Measurements from ENCODE around the gene B4GALNT3.

Gene B4GALNT3

GRCh38 chr12:549476-550082 lies 89.8 kb downstream of the B4GALNT3 start:
- H3K27me3 ChIP-seq (ENCODE audit: insufficient read depth, low read length): peaks cover 6% of the 10 kb centered on the region; the same call in 1 of the 2 replicates
- H3K27ac ChIP-seq (ENCODE audit: low read depth, low read length): no peak overlapping the region
- H3K36me3 ChIP-seq (ENCODE audit: insufficient read depth, low read length): peaks cover 21% of the 10 kb centered on the region; the same call in 1 of the 2 replicates
- H3K4me3 ChIP-seq (ENCODE audit: low read length): no peak overlapping the region
- H3K4me1 ChIP-seq (ENCODE audit: insufficient read depth, low read length): no peaks in the 10 kb centered on the region
- no peak overlapping the region for H3K9ac ChIP-seq (ENCODE audit: low read depth, low read length)
- H3K9me3 ChIP-seq (ENCODE audit: insufficient read depth, low read depth, low read length): no peaks in the 10 kb centered on the region
- 92% methylated on average over 27 of the region's 29 CpGs for WGBS

- no peak overlapping the region for H3K4me3 ChIP-seq (ENCODE audit: low read length)
- WGBS: 93% methylated on average over 18 of the region's 18 CpGs
- peaks cover 6% of the 10 kb centered on the region; the same call in 1 of the 2 replicates for H3K27me3 ChIP-seq (ENCODE audit: insufficient read depth, low read length)
- no peak overlapping the region for H3K9ac ChIP-seq (ENCODE audit: low read depth, low read length)
- H3K36me3 ChIP-seq (ENCODE audit: insufficient read depth, low read length): peaks cover 21% of the 10 kb centered on the region; the same call in 1 of the 2 replicates
- no peaks in the 10 kb centered on the region for H3K9me3 ChIP-seq (ENCODE audit: insufficient read depth, low read depth, low read length)
- no peak overlapping the region for H3K27ac ChIP-seq (ENCODE audit: low read depth, low read length)
- no peaks in the 10 kb centered on the region for H3K4me1 ChIP-seq (ENCODE audit: insufficient read depth, low read length)
Observed at GRCh38 chr12:550473-551260, 90.9 kb downstream of the B4GALNT3 start.

GRCh38 chr12:552466-552865 lies 92.7 kb downstream of the B4GALNT3 start:
- Histone ChIP-seq H3K27me3 (ENCODE audit: insufficient read depth, low read length) (no peaks in the 10 kb centered on the region), H3K27ac (ENCODE audit: low read depth, low read length) (no peak overlapping the region), H3K9me3 (ENCODE audit: insufficient read depth, low read depth, low read length) (no peaks in the 10 kb centered on the region), H3K4me3 (ENCODE audit: low read length) (no peak overlapping the region), H3K36me3 (ENCODE audit: insufficient read depth, low read length) (peaks cover 21% of the 10 kb centered on the region; the same call in 1 of the 2 replicates), H3K4me1 (ENCODE audit: insufficient read depth, low read length) (no peaks in the 10 kb centered on the region), H3K9ac (ENCODE audit: low read depth, low read length) (no peak overlapping the region)
- 86% methylated on average over 6 of the region's 6 CpGs for WGBS

GRCh38 chr12:553216-554000 lies 93.7 kb downstream of the B4GALNT3 start:
- Histone ChIP-seq H3K36me3 (ENCODE audit: insufficient read depth, low read length) (peaks cover 21% of the 10 kb centered on the region; the same call in 1 of the 2 replicates), H3K27me3 (ENCODE audit: insufficient read depth, low read length) (no peaks in the 10 kb centered on the region), H3K4me3 (ENCODE audit: low read length) (no peak overlapping the region), H3K9me3 (ENCODE audit: insufficient read depth, low read depth, low read length) (no peaks in the 10 kb centered on the region), H3K4me1 (ENCODE audit: insufficient read depth, low read length) (no peaks in the 10 kb centered on the region), H3K27ac (ENCODE audit: low read depth, low read length) (no peak overlapping the region), H3K9ac (ENCODE audit: low read depth, low read length) (no peak overlapping the region)
- 95% methylated on average over 23 of the region's 23 CpGs for WGBS

- no peak overlapping the region for H3K27ac ChIP-seq (ENCODE audit: low read depth, low read length)
Observed at GRCh38 chr12:554001-554285, 94.2 kb downstream of the B4GALNT3 start.

GRCh38 chr12:556498-556897 lies 96.8 kb downstream of the B4GALNT3 start:
- WGBS: 94% methylated on average over 20 of the region's 20 CpGs
- H3K27me3 ChIP-seq (ENCODE audit: insufficient read depth, low read length): no peaks in the 10 kb centered on the region
- H3K4me3 ChIP-seq (ENCODE audit: low read length): no peak overlapping the region
- H3K27ac ChIP-seq (ENCODE audit: low read depth, low read length): no peak overlapping the region
- peaks cover 12% of the 10 kb centered on the region; the same call in 1 of the 2 replicates for H3K36me3 ChIP-seq (ENCODE audit: insufficient read depth, low read length)
- H3K9ac ChIP-seq (ENCODE audit: low read depth, low read length): no peak overlapping the region
- no peaks in the 10 kb centered on the region for H3K9me3 ChIP-seq (ENCODE audit: insufficient read depth, low read depth, low read length)
- no peaks in the 10 kb centered on the region for H3K4me1 ChIP-seq (ENCODE audit: insufficient read depth, low read length)

More at GRCh38 chr12:554001-554285, 94.2 kb downstream of the B4GALNT3 start:
- H3K9me3 ChIP-seq (ENCODE audit: insufficient read depth, low read depth, low read length): no peaks in the 10 kb centered on the region
- H3K36me3 ChIP-seq (ENCODE audit: insufficient read depth, low read length): peaks cover 21% of the 10 kb centered on the region; the same call in 1 of the 2 replicates
- WGBS: 85% methylated on average over 8 of the region's 8 CpGs
- H3K27me3 ChIP-seq (ENCODE audit: insufficient read depth, low read length): no peaks in the 10 kb centered on the region
- H3K4me1 ChIP-seq (ENCODE audit: insufficient read depth, low read length): no peaks in the 10 kb centered on the region
- no peak overlapping the region for H3K9ac ChIP-seq (ENCODE audit: low read depth, low read length)
- H3K4me3 ChIP-seq (ENCODE audit: low read length): no peak overlapping the region

- Histone ChIP-seq H3K27me3 (ENCODE audit: insufficient read depth, low read length) (no peaks in the 10 kb centered on the region), H3K4me3 (ENCODE audit: low read length) (no peak overlapping the region), H3K36me3 (ENCODE audit: insufficient read depth, low read length) (no peaks in the 10 kb centered on the region), H3K9me3 (ENCODE audit: insufficient read depth, low read depth, low read length) (no peaks in the 10 kb centered on the region), H3K27ac (ENCODE audit: low read depth, low read length) (no peak overlapping the region), H3K9ac (ENCODE audit: low read depth, low read length) (no peak overlapping the region), H3K4me1 (ENCODE audit: insufficient read depth, low read length) (no peaks in the 10 kb centered on the region)
- 94% methylated on average over 4 of the region's 4 CpGs for WGBS
Observed at GRCh38 chr12:558580-558979, 98.8 kb downstream of the B4GALNT3 start.

GRCh38 chr12:559208-559905 lies 99.6 kb downstream of the B4GALNT3 start:
- H3K9me3 ChIP-seq (ENCODE audit: insufficient read depth, low read depth, low read length): no peaks in the 10 kb centered on the region
- WGBS: 94% methylated on average over 21 of the region's 21 CpGs
- no peaks in the 10 kb centered on the region for H3K36me3 ChIP-seq (ENCODE audit: insufficient read depth, low read length)
- no peak overlapping the region for H3K4me3 ChIP-seq (ENCODE audit: low read length)
- no peaks in the 10 kb centered on the region for H3K4me1 ChIP-seq (ENCODE audit: insufficient read depth, low read length)
- H3K27me3 ChIP-seq (ENCODE audit: insufficient read depth, low read length): no peaks in the 10 kb centered on the region
- H3K9ac ChIP-seq (ENCODE audit: low read depth, low read length): no peak overlapping the region
- no peak overlapping the region for H3K27ac ChIP-seq (ENCODE audit: low read depth, low read length)

- H3K4me3 ChIP-seq (ENCODE audit: low read length): no peak overlapping the region
- H3K36me3 ChIP-seq (ENCODE audit: insufficient read depth, low read length): no peaks in the 10 kb centered on the region
- H3K9me3 ChIP-seq (ENCODE audit: insufficient read depth, low read depth, low read length): no peaks in the 10 kb centered on the region
- WGBS: 93% methylated on average over 14 of the region's 14 CpGs
- no peaks in the 10 kb centered on the region for H3K4me1 ChIP-seq (ENCODE audit: insufficient read depth, low read length)
- H3K27ac ChIP-seq (ENCODE audit: low read depth, low read length): no peak overlapping the region
- no peak overlapping the region for H3K9ac ChIP-seq (ENCODE audit: low read depth, low read length)
- no peaks in the 10 kb centered on the region for H3K27me3 ChIP-seq (ENCODE audit: insufficient read depth, low read length)
Observed at GRCh38 chr12:559906-560455, 100.2 kb downstream of the B4GALNT3 start.

- Histone ChIP-seq H3K4me1 (ENCODE audit: insufficient read depth, low read length) (no peaks in the 10 kb centered on the region), H3K4me3 (ENCODE audit: low read length) (no peak overlapping the region), H3K36me3 (ENCODE audit: insufficient read depth, low read length) (no peaks in the 10 kb centered on the region), H3K27ac (ENCODE audit: low read depth, low read length) (no peak overlapping the region), H3K27me3 (ENCODE audit: insufficient read depth, low read length) (no peaks in the 10 kb centered on the region), H3K9ac (ENCODE audit: low read depth, low read length) (no peak overlapping the region), H3K9me3 (ENCODE audit: insufficient read depth, low read depth, low read length) (no peaks in the 10 kb centered on the region)
- WGBS: 91% methylated on average over 18 of the region's 19 CpGs
Observed at GRCh38 chr12:560691-561390, 101.1 kb downstream of the B4GALNT3 start.

Measured in HUES64 (cell line).